Right ventricle myocardium superior (tissue), 1 donor: ENCODE measurements around the gene TUT4. TPM values are rescaled to one million over a fixed set of nuclear protein-coding genes. Genes with fewer than 3 reads are reported as not detected.

Experiments
- ATAC-seq: fragments of 200-7000 bp; cut with Tn5 transposase; one replicate; pipeline ENCODE4 v1.9.1; 2020; ENCODE audit warnings: mild to moderate bottlenecking; ENCODE audit not compliant: poor library complexity
- DNase-seq: peaks from one replicate; pipeline ENCODE4 v3.0.0-alpha.2; 2020
- intact Hi-C: fragments of 100-400 bp; cut with DNase I; formaldehyde crosslinking; loops from one replicate; pipeline ENCODE4 v1.11.2; 2022
- total RNA-seq: library from RNA; stranded (reverse); fragmentation: NEBNext Ultra II Directional; extraction: Animal tissue kit (Norgen Biotek cat#: 25700); gene quantifications from one replicate; pipeline ENCODE4 v1.2.1, GENCODE V29; 2021
- donor health status: DM: no; HTN: yes; CAD: no; lungs with severe emphysema.

Gene TUT4
- total RNA-seq, 1 donor from 2014 or later = 31.8 TPM

GRCh38 chr1:52546852-52547251, 6.0 kb downstream of the TUT4 start:
- intact Hi-C loops = no loop called here
- no peak for DNase-seq
- no peak for ATAC-seq

- no peak for DNase-seq
- no peak for ATAC-seq
- intact Hi-C loops = no loop called here
Measured at GRCh38 chr1:52544665-52545525, 8.0 kb downstream of the TUT4 start.

GRCh38 chr1:52542085-52542688, 10.7 kb downstream of the TUT4 start:
- ATAC-seq = no peak
- no peak for DNase-seq
- intact Hi-C loops = no loop called here

GRCh38 chr1:52534928-52535764, 17.7 kb downstream of the TUT4 start:
- DNase-seq (no peak), ATAC-seq (no peak)
- intact Hi-C loops = no loop called here

GRCh38 chr1:52533713-52534112, 19.2 kb downstream of the TUT4 start:
- intact Hi-C loops = no loop called here
- ATAC-seq (no peak), DNase-seq (no peak)

- no peak for ATAC-seq
- no peak for DNase-seq
- intact Hi-C loops = no loop called here
Measured at GRCh38 chr1:52532731-52533327, 20.1 kb downstream of the TUT4 start.

GRCh38 chr1:52532247-52532646, 20.6 kb downstream of the TUT4 start:
- DNase-seq = no peak
- intact Hi-C loops = no loop called here
- no peak for ATAC-seq

GRCh38 chr1:52531249-52531872, 21.5 kb downstream of the TUT4 start:
- no peak for ATAC-seq
- intact Hi-C loops = no loop called here
- DNase-seq = no peak

- intact Hi-C loops = no loop called here
- ATAC-seq (no peak), DNase-seq (no peak)
Measured at GRCh38 chr1:52530563-52531144, 22.2 kb downstream of the TUT4 start.

GRCh38 chr1:52523376-52523775, 29.5 kb downstream of the TUT4 start:
- no peak for ATAC-seq
- DNase-seq = no peak
- intact Hi-C loops = no loop called here

GRCh38 chr1:52520148-52520547, 32.7 kb downstream of the TUT4 start:
- ATAC-seq (no peak), DNase-seq (no peak)
- intact Hi-C loops = no loop called here

GRCh38 chr1:52518962-52519361, 33.9 kb downstream of the TUT4 start:
- intact Hi-C loops = no loop called here
- ATAC-seq (no peak), DNase-seq (no peak)

- intact Hi-C loops = no loop called here
- DNase-seq (no peak), ATAC-seq (no peak)
Measured at GRCh38 chr1:52511851-52512615, 40.9 kb downstream of the TUT4 start.

GRCh38 chr1:52511439-52511838, 41.5 kb downstream of the TUT4 start:
- DNase-seq (no peak), ATAC-seq (no peak)
- intact Hi-C loops = no loop called here

- intact Hi-C loops = no loop called here
- DNase-seq = no peak
- no peak for ATAC-seq
Measured at GRCh38 chr1:52506920-52507546, 45.9 kb downstream of the TUT4 start.

GRCh38 chr1:52506349-52506748, 46.5 kb downstream of the TUT4 start:
- no peak for ATAC-seq
- intact Hi-C loops = no loop called here

GRCh38 chr1:52504720-52505119, 48.2 kb downstream of the TUT4 start:
- no peak for DNase-seq
- no peak for ATAC-seq
- intact Hi-C loops = no loop called here

More at GRCh38 chr1:52506349-52506748, 46.5 kb downstream of the TUT4 start:
- DNase-seq = no peak
